HEK293 (cell line): Measurements from ENCODE around the gene PTGFRN.

ENCODE experiments used
- BCL6B ChIP-seq: fragments of 450-650 bp; formaldehyde crosslinking; IDR thresholded peaks from 2 replicates; pipeline ENCODE4 v1.5.1; 2017; ENCODE audit warnings: missing biosample characterization, missing genetic modification characterization
- CTCF ChIP-seq: fragments of 450-650 bp; formaldehyde crosslinking; IDR thresholded peaks from 2 replicates; pipeline ENCODE4 v1.5.1; 2016; ENCODE audit warnings: missing biosample characterization, missing genetic modification characterization
- ZNF24 ChIP-seq: fragments of 450-650 bp; formaldehyde crosslinking; IDR thresholded peaks from 2 replicates; pipeline ENCODE4 v1.5.1; 2016; ENCODE audit warnings: missing biosample characterization, missing genetic modification characterization
- ZSCAN30 ChIP-seq: fragments of 450-650 bp; IDR thresholded peaks from 2 replicates; pipeline ENCODE4 v1.5.1; 2018; ENCODE audit warnings: missing biosample characterization, mild to moderate bottlenecking, missing genetic modification characterization, moderate library complexity
- TF ChIP-seq, protein P1 (sequence below): fragments of 450-650 bp; formaldehyde crosslinking; IDR thresholded peaks from 2 replicates; pipeline ENCODE4 v1.5.1; 2016; ENCODE audit warnings: missing biosample characterization, missing genetic modification characterization

DNA sequence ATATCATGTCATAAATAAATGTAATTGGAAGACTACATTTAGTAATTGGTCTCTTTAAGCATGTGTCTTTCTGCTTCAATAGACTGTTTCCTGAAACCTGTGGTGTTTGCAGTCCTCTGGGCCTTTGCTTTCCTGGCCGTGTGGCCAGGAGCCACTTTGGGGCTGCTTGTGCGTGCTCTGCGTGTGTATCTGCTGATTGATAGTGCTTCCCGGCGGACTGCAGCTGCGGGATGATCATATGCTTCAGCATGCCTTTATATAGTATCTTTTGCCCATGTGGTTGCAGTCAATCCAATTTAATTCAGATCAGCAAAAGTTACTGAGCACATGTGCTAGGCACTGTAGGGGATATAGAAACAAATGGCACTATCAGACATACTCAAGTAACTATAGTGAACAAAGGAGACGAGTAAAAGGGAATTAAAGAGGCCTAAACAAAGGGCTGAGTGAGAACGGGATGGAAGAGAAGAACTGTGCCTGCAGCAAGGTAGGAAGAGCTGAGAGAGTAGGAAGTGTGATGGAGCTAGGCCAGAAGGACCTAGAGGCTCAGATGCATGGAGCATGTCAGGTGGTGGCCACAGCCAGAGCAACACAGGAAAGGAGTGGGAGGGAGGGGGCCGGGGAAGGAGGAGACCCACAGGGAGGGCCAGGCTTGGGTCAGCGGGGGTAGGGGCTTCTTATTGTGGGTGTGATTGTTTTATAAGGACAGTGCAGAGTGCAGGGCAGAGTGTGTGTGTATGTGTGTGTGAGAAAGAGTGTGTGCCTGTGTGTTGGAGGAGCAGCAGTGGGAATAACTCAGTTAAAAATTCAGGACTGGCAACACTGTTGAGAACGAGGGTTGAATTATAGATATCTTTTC is 123.2 kb downstream of the PTGFRN start:
- no peak for TF ChIP-seq CTCF (tag by site-specific recombination)
- TF ChIP-seq, protein P1, sequence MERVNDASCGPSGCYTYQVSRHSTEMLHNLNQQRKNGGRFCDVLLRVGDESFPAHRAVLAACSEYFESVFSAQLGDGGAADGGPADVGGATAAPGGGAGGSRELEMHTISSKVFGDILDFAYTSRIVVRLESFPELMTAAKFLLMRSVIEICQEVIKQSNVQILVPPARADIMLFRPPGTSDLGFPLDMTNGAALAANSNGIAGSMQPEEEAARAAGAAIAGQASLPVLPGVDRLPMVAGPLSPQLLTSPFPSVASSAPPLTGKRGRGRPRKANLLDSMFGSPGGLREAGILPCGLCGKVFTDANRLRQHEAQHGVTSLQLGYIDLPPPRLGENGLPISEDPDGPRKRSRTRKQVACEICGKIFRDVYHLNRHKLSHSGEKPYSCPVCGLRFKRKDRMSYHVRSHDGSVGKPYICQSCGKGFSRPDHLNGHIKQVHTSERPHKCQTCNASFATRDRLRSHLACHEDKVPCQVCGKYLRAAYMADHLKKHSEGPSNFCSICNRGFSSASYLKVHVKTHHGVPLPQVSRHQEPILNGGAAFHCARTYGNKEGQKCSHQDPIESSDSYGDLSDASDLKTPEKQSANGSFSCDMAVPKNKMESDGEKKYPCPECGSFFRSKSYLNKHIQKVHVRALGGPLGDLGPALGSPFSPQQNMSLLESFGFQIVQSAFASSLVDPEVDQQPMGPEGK (tag by site-specific recombination): no peak
- no peak for TF ChIP-seq BCL6B (tag by site-specific recombination)
- TF ChIP-seq ZSCAN30 (tag by site-specific recombination): no peak
- TF ChIP-seq ZNF24 (tag by site-specific recombination): no peak
